GM19455 (cell line): Measurements from ENCODE around the gene ANGPTL5.
"Not testable (repeated sequence)": the region's sequence is repeated elsewhere in the genome, so short reads cannot be mapped to it uniquely, and the experiment has no call there.

Experiments used
- ATAC-seq: cut with Tn5 transposase; IDR thresholded peaks from one replicate; pipeline ENCODE4 v1.9.1; 2021; ENCODE audit not compliant: unreplicated experiment

Gene ANGPTL5

GRCh38 chr11:101916422-101916821 lies at the start of gene ANGPTL5:
ANGPTL5 (minus strand) TSS chr11:101916522; CDS start chr11:101907909, 8,613 bp downstream.
- ATAC-seq: no peak

GRCh38 chr11:101964200-101964599 lies 47.9 kb upstream of the ANGPTL5 start:
- not testable (repeated sequence) for ATAC-seq

- ATAC-seq: no peak
Observed at GRCh38 chr11:101960231-101960630, 43.9 kb upstream of the ANGPTL5 start.

GRCh38 chr11:101955701-101956100 lies 39.4 kb upstream of the ANGPTL5 start:
- no peak for ATAC-seq

- ATAC-seq: no peak
Observed at GRCh38 chr11:101955278-101955677, 39.0 kb upstream of the ANGPTL5 start.

- ATAC-seq: no peak
Observed at GRCh38 chr11:101949680-101950220, 33.4 kb upstream of the ANGPTL5 start.

- no peak for ATAC-seq
Observed at GRCh38 chr11:101945448-101945847, 29.1 kb upstream of the ANGPTL5 start.

GRCh38 chr11:101944923-101945322 lies 28.6 kb upstream of the ANGPTL5 start:
- no peak for ATAC-seq

- no peak for ATAC-seq
Observed at GRCh38 chr11:101940901-101941520, 24.7 kb upstream of the ANGPTL5 start.

- no peak for ATAC-seq
Observed at GRCh38 chr11:101931692-101932091, 15.4 kb upstream of the ANGPTL5 start.

- ATAC-seq: no peak
Observed at GRCh38 chr11:101929294-101929915, 13.1 kb upstream of the ANGPTL5 start.

GRCh38 chr11:101923554-101923953 lies 7.2 kb upstream of the ANGPTL5 start:
- no peak for ATAC-seq

GRCh38 chr11:101920992-101921391 lies 4.7 kb upstream of the ANGPTL5 start:
- no peak for ATAC-seq

GRCh38 chr11:101917226-101917625 lies 904 bp upstream of the ANGPTL5 start:
- ATAC-seq: no peak

- no peak for ATAC-seq
Observed at GRCh38 chr11:101915791-101916291, 481 bp downstream of the ANGPTL5 start.

- ATAC-seq: peak; percentile 100
Observed at GRCh38 chr11:101914738-101915426, 1.4 kb downstream of the ANGPTL5 start, which contains the start of gene CEP126. CEP126 (plus strand) TSS chr11:101915010; CDS start chr11:101915285, 275 bp downstream.

GRCh38 chr11:101914341-101914737 lies 2.0 kb downstream of the ANGPTL5 start:
- no peak for ATAC-seq

GRCh38 chr11:101913656-101914055 lies 2.7 kb downstream of the ANGPTL5 start:
- no peak for ATAC-seq

- ATAC-seq: no peak
Observed at GRCh38 chr11:101912823-101913284, 3.5 kb downstream of the ANGPTL5 start.

GRCh38 chr11:101909087-101909486 lies 7.2 kb downstream of the ANGPTL5 start:
- ATAC-seq: no peak

- ATAC-seq: no peak
Observed at GRCh38 chr11:101907815-101908214, 8.5 kb downstream of the ANGPTL5 start.
